ENCODE data around the gene SEMA6A.

SEMA6A gene

DNA sequence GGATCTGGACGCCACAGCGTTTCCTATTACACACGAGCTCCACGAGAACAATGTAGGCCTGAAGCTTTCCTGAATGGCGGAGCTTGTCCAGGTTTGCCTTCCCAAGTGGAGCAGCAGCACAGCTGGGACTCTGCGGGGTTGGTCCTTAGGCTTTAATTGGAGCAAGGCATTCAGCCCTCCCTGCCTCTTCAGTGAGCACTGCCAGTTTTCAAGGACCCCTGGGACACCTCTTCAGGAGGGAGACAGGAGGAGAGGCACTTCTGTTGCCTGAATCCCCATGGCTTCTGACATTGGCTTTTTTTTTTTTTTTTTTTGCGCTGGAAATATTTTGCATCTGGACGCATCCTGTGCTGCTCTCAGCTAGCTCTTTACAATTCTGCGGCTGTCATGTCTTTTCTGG is 179.4 kb downstream of the SEMA6A start:
- no peak for DNase-seq

- DNase-seq: no peak
Measured at GRCh38 chr5:116394186-116394867, 180.3 kb downstream of the SEMA6A start.

Data from GDM1 (cell line).